ENCODE results near the gene HTT.

The HTT gene

GRCh38 chr4:3225936-3226335 lies 151.5 kb downstream of the HTT start:
- Histone ChIP-seq H3K27me3 (ENCODE audit: insufficient read depth, poor library complexity, severe bottlenecking) (no peaks in the 10 kb centered on the region), H3K4me3 (replicated peaks; ENCODE audit: insufficient read depth, low read length) (no peak overlapping the region), H3K27ac (replicated peaks) (peak overlapping the region; percentile 14; the same call in 1 of the 2 replicates)
- DNase-seq (ENCODE audit: low read depth in 1 of 2, low spot score in 1 of 2) = no peak
- TF ChIP-seq, protein P1, sequence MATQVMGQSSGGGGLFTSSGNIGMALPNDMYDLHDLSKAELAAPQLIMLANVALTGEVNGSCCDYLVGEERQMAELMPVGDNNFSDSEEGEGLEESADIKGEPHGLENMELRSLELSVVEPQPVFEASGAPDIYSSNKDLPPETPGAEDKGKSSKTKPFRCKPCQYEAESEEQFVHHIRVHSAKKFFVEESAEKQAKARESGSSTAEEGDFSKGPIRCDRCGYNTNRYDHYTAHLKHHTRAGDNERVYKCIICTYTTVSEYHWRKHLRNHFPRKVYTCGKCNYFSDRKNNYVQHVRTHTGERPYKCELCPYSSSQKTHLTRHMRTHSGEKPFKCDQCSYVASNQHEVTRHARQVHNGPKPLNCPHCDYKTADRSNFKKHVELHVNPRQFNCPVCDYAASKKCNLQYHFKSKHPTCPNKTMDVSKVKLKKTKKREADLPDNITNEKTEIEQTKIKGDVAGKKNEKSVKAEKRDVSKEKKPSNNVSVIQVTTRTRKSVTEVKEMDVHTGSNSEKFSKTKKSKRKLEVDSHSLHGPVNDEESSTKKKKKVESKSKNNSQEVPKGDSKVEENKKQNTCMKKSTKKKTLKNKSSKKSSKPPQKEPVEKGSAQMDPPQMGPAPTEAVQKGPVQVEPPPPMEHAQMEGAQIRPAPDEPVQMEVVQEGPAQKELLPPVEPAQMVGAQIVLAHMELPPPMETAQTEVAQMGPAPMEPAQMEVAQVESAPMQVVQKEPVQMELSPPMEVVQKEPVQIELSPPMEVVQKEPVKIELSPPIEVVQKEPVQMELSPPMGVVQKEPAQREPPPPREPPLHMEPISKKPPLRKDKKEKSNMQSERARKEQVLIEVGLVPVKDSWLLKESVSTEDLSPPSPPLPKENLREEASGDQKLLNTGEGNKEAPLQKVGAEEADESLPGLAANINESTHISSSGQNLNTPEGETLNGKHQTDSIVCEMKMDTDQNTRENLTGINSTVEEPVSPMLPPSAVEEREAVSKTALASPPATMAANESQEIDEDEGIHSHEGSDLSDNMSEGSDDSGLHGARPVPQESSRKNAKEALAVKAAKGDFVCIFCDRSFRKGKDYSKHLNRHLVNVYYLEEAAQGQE (IDR thresholded peaks at IDR 0.05; ENCODE audit: insufficient replicate concordance, low read depth) = no peak
- TF ChIP-seq GABPA (IDR thresholded peaks at IDR 0.05; ENCODE audit: low read depth) (no peak), POLR2AphosphoS5 (IDR thresholded peaks at IDR 0.05; ENCODE audit: low read depth) (no peak), SPI1 (IDR thresholded peaks at IDR 0.05; ENCODE audit: borderline replicate concordance, low read depth) (no peak)
- TF ChIP-seq, protein P2, sequence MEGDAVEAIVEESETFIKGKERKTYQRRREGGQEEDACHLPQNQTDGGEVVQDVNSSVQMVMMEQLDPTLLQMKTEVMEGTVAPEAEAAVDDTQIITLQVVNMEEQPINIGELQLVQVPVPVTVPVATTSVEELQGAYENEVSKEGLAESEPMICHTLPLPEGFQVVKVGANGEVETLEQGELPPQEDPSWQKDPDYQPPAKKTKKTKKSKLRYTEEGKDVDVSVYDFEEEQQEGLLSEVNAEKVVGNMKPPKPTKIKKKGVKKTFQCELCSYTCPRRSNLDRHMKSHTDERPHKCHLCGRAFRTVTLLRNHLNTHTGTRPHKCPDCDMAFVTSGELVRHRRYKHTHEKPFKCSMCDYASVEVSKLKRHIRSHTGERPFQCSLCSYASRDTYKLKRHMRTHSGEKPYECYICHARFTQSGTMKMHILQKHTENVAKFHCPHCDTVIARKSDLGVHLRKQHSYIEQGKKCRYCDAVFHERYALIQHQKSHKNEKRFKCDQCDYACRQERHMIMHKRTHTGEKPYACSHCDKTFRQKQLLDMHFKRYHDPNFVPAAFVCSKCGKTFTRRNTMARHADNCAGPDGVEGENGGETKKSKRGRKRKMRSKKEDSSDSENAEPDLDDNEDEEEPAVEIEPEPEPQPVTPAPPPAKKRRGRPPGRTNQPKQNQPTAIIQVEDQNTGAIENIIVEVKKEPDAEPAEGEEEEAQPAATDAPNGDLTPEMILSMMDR (IDR thresholded peaks at IDR 0.05; ENCODE audit: insufficient read depth, low read length) = no peak

GRCh38 chr4:3226467-3226866 lies 152.0 kb downstream of the HTT start:
- H3K4me3 ChIP-seq (replicated peaks; ENCODE audit: insufficient read depth, low read length) = no peak overlapping the region
- no peaks in the 10 kb centered on the region for H3K27me3 ChIP-seq (ENCODE audit: insufficient read depth, poor library complexity, severe bottlenecking)
- peak in 1 of 2 experiments; percentile 49 for DNase-seq (ENCODE audit: low read depth in 1 of 2, low spot score in 1 of 2)
- H3K27ac ChIP-seq (replicated peaks) = peak overlapping the region; percentile 18
- TF ChIP-seq, protein P2 (IDR thresholded peaks at IDR 0.05; ENCODE audit: insufficient read depth, low read length) = no peak
- TF ChIP-seq POLR2AphosphoS5 (IDR thresholded peaks at IDR 0.05; ENCODE audit: low read depth) (no peak), SPI1 (IDR thresholded peaks at IDR 0.05; ENCODE audit: borderline replicate concordance, low read depth) (no peak), GABPA (IDR thresholded peaks at IDR 0.05; ENCODE audit: low read depth) (no peak)
- TF ChIP-seq, protein P1 (IDR thresholded peaks at IDR 0.05; ENCODE audit: insufficient replicate concordance, low read depth) = no peak

DNA sequence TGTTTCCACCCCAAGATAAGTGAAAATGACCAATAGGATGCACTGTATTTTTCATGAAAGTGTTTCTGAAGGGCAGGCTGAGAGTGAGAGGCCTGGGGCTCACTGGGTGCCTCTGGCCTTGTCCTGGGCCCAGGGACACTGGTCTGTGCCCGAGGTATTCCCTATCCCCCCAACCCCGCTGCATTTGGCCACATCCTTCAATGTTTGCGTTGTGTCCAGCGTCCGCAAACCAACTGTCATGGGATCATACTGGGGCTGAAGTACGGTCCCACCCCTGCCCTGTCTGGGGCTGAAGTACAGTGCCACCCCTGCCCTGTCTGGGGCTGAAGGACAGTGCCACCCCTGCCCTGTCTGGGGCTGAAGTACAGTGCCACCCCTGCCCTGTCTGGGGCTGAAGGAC lies 152.5 kb downstream of the HTT start:
- Histone ChIP-seq H3K4me3 (replicated peaks; ENCODE audit: insufficient read depth, low read length) (no peak overlapping the region), H3K27ac (replicated peaks) (peak overlapping the region; percentile 18; the same call in 1 of the 2 replicates), H3K27me3 (ENCODE audit: insufficient read depth, poor library complexity, severe bottlenecking) (no peaks in the 10 kb centered on the region)
- no peak for DNase-seq (ENCODE audit: low read depth in 1 of 2, low spot score in 1 of 2)
- TF ChIP-seq, protein P2 (IDR thresholded peaks at IDR 0.05; ENCODE audit: insufficient read depth, low read length) = no peak
- TF ChIP-seq, protein P1 (IDR thresholded peaks at IDR 0.05; ENCODE audit: insufficient replicate concordance, low read depth) = no peak
- TF ChIP-seq GABPA (IDR thresholded peaks at IDR 0.05; ENCODE audit: low read depth) (no peak), SPI1 (IDR thresholded peaks at IDR 0.05; ENCODE audit: borderline replicate concordance, low read depth) (no peak), POLR2AphosphoS5 (IDR thresholded peaks at IDR 0.05; ENCODE audit: low read depth) (no peak)
